Heart left ventricle (tissue), 13 donors: Measurements from ENCODE around the gene PSMD4.

Experiments
- POLR2A ChIP-seq, 2 donors: fragments of 450-650 bp; IDR thresholded peaks; one replicate each; pipeline ENCODE4 v1.6.1; 2017; ENCODE audit warnings: antibody characterized with exemption in 2 of 2, mild to moderate bottlenecking in 2 of 2, moderate library complexity in 2 of 2
- TF ChIP-seq, protein P1 (sequence below), 12 donors: fragments of 200-600 bp; sonication (generic) in 4 of 12; IDR thresholded peaks; one replicate each; pipeline versions ENCODE4 v1.5.0 to v1.8.0; 2018 to 2022; ENCODE audit warnings: antibody characterized with exemption in 12 of 12, mild to moderate bottlenecking in 5 of 12
- donor health status: ischemic (EF 13 %, LVEDD 7.1; RV severe dilation, severe dysfunction).
- donor health status: DM: no; HTN: yes; CAD: no.
- donor health status: DM: no; HTN: no; CAD: no.
- donor health status: ischemic (EF 25% LVEDD 6.9; RV normal size, moderate dysfunction).
- donor health status: ischemic (EF 25% LVEDD 5.7; RV mildly dilated, moderate dysfunction).
- donor health status: ischemic (EF 35%, LVEDD 5.7; RV mildly dilated, moderate dysfunction).
- donor health status: nonischemic (EF 11% LVEDD 7.7; RV severe dilation, severe dysfunction).
- donor health status: DM: yes; HTN: yes; CAD: no.
- donor health status: PGD.
- donor health status: ischemic (EF 29% LVEDD 5.4; RV normal size, mild dysfunction).
- donor health status: nonischemic (EF 23%, LVEDD 6.1; RV moderate dilation, normal function).

DNA sequence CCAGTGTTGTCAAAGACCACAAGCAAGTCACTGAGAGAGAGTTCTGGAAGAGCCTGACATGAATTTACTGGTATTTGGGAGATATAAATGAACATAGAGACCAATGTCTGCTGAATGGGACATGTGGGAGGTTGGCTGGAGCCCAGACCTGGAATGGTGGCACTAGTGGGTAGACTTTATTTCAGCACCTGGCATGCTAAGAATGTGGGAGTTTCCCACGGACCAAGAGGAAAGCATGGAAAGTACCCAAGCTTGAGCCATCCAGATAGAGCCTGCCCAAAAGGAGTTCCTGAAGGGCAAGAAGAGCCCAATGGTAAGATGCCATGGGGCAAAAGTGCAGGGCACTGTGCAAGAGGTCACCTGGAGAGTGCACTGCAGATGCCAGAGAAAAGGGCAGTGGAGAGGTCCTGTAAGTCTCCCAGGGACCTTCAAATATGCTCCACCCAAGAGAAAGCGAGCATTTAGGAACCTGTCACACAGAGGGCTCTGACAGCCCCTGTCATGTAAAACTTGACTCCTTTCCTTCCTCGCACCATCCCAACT lies 19.5 kb downstream of the PSMD4 start:
- TF ChIP-seq, protein P1, sequence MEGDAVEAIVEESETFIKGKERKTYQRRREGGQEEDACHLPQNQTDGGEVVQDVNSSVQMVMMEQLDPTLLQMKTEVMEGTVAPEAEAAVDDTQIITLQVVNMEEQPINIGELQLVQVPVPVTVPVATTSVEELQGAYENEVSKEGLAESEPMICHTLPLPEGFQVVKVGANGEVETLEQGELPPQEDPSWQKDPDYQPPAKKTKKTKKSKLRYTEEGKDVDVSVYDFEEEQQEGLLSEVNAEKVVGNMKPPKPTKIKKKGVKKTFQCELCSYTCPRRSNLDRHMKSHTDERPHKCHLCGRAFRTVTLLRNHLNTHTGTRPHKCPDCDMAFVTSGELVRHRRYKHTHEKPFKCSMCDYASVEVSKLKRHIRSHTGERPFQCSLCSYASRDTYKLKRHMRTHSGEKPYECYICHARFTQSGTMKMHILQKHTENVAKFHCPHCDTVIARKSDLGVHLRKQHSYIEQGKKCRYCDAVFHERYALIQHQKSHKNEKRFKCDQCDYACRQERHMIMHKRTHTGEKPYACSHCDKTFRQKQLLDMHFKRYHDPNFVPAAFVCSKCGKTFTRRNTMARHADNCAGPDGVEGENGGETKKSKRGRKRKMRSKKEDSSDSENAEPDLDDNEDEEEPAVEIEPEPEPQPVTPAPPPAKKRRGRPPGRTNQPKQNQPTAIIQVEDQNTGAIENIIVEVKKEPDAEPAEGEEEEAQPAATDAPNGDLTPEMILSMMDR (IDR thresholded peaks at IDR 0.05): no peak
- no peak for TF ChIP-seq POLR2A (IDR thresholded peaks at IDR 0.05)
